H1 (cell line): Measurements from ENCODE around the gene MEX3D. TPM values are rescaled to one million over a fixed set of nuclear protein-coding genes. Genes with fewer than 3 reads are reported as not detected.

Source experiments
- CTCF ChIA-PET: fragments of 300-600 bp; sonication (Branson Sonifier 250); formaldehyde crosslinking; loops from one replicate; lab custom pipeline; 2021; ENCODE audit not compliant: partially characterized antibody; lab: Charles Lee
- POLR2A ChIA-PET: fragments of 300-600 bp; sonication (Branson Sonifier 250); formaldehyde crosslinking; loops from one replicate; lab custom pipeline; 2021; ENCODE audit warnings: inconsistent platforms; ENCODE audit not compliant: partially characterized antibody; lab: Charles Lee
- DNase-seq, 2 experiments: peaks; one replicate each; pipeline versions ENCODE4 v3.0.0 to v3.0.0-alpha.2; 2010 to 2022; ENCODE audit warnings: low spot score in 2 of 2, low read depth in 1 of 2, mixed read lengths in 1 of 2
- FAIRE-seq: peaks from 2 replicates; lab custom pipeline; 2011; peaks lifted over from hg19 to GRCh38; lab: Jason Lieb, UNC
- H2AFZ ChIP-seq: 2 replicates; pipeline ENCODE4 v1.8.1; 2012; ENCODE audit warnings: low read length, inconsistent platforms
- H2AK5ac ChIP-seq: 2 replicates; pipeline ENCODE4 v1.6.1; 2013; ENCODE audit warnings: low read depth, low read length
- H2BK120ac ChIP-seq: replicated peaks from 2 replicates; pipeline ENCODE3; 2013; ENCODE audit warnings: low read depth, low read length, inconsistent platforms
- H2BK12ac ChIP-seq: 2 replicates; pipeline ENCODE4 v1.6.1; 2013; ENCODE audit warnings: low read depth, low read length
- H2BK15ac ChIP-seq: 2 replicates; pipeline ENCODE4 v1.6.1; 2013; ENCODE audit warnings: low read length
- H2BK20ac ChIP-seq: 2 replicates; pipeline ENCODE4 v1.6.1; 2013; ENCODE audit warnings: low read length
- H2BK5ac ChIP-seq: 2 replicates; pipeline ENCODE4 v1.6.1; 2013; ENCODE audit warnings: low read depth, low read length
- H3K14ac ChIP-seq: 2 replicates; pipeline ENCODE4 v1.6.1; 2013; ENCODE audit warnings: inconsistent platforms; ENCODE audit not compliant: insufficient read length
- H3K18ac ChIP-seq: 2 replicates; pipeline ENCODE4 v1.6.1; 2013; ENCODE audit warnings: low read length; ENCODE audit errors: extremely low read depth
- H3K23ac ChIP-seq: 2 replicates; pipeline ENCODE4 v1.6.1; 2013; ENCODE audit warnings: inconsistent platforms; ENCODE audit not compliant: insufficient read length
- H3K23me2 ChIP-seq: 2 replicates; pipeline ENCODE4 v1.6.1; 2013; ENCODE audit warnings: low read depth, low read length
- H3K27ac ChIP-seq: 2 replicates; pipeline ENCODE4 v1.6.1; 2011; ENCODE audit warnings: low read depth, low read length, inconsistent platforms
- H3K27me3 ChIP-seq, 4 experiments: replicated peaks in 1 of 4; 1 replicate in 1 of 4; 2 replicates in 3 of 4; pipeline versions ENCODE4 v1.6.1 to v1.8.1; 2011 to 2013; ENCODE audit warnings: low read length in 3 of 4, mild to moderate bottlenecking in 3 of 4, inconsistent platforms in 2 of 4, mixed read lengths in 2 of 4, moderate library complexity in 1 of 4; ENCODE audit not compliant: control insufficient read depth in 3 of 4, insufficient read depth in 3 of 4; ENCODE audit errors: extremely low read depth in 1 of 4
- H3K36me3 ChIP-seq, 4 experiments: 2 replicates each; pipeline versions ENCODE4 v1.6.1 to v1.8.1; 2011 to 2013; ENCODE audit warnings: mild to moderate bottlenecking in 4 of 4, low read length in 3 of 4, moderate library complexity in 2 of 4, control low read depth in 1 of 4, inconsistent platforms in 1 of 4; ENCODE audit not compliant: insufficient read depth in 4 of 4, control insufficient read depth in 2 of 4
- H3K4ac ChIP-seq: replicated peaks from 2 replicates; pipeline ENCODE3; 2013; ENCODE audit warnings: low read length, low read depth, mixed read lengths, inconsistent platforms; ENCODE audit not compliant: insufficient read length
- H3K4me1 ChIP-seq, 4 experiments: replicated peaks in 1 of 4; 1 replicate in 1 of 4; 2 replicates in 3 of 4; pipeline versions ENCODE4 v1.6.1 to v1.8.1; 2011 to 2013; ENCODE audit warnings: low read length in 3 of 4, inconsistent platforms in 2 of 4, mixed read lengths in 1 of 4; ENCODE audit not compliant: insufficient read depth in 4 of 4, control insufficient read depth in 3 of 4
- H3K4me2 ChIP-seq, 2 experiments: 2 replicates each; pipeline versions ENCODE4 v1.6.1 to v1.8.1; 2011 to 2013; ENCODE audit warnings: low read depth in 2 of 2, low read length in 2 of 2, control low read depth in 1 of 2, inconsistent platforms in 1 of 2, mild to moderate bottlenecking in 1 of 2; ENCODE audit not compliant: insufficient read depth in 1 of 2
- H3K4me3 ChIP-seq, 4 experiments: fragments of 200-600, 300-600 bp in 1 of 4; sonication (generic), shearing (Covaris generic), sonication (Bioruptor Twin) in 1 of 4; 2 replicates each; pipeline versions ENCODE4 v1.5.1 to v1.8.1; 2011 to 2016; ENCODE audit warnings: low read length in 4 of 4, low read depth in 3 of 4, control low read depth in 2 of 4, inconsistent platforms in 2 of 4, mild to moderate bottlenecking in 2 of 4, mixed read lengths in 1 of 4, moderate library complexity in 1 of 4; ENCODE audit not compliant: insufficient read depth in 2 of 4; ENCODE audit errors: extremely low read depth in 1 of 4
- H3K56ac ChIP-seq: replicated peaks from 2 replicates; pipeline ENCODE3; 2013; ENCODE audit warnings: low read depth, mild to moderate bottlenecking, mixed read lengths, low read length, inconsistent platforms; ENCODE audit not compliant: insufficient read length
- H3K79me1 ChIP-seq: 2 replicates; pipeline ENCODE4 v1.6.1; 2013; ENCODE audit warnings: low read depth, low read length, control low read depth
- H3K79me2 ChIP-seq, 2 experiments: 2 replicates each; pipeline versions ENCODE4 v1.6.1 to v1.8.1; 2012 to 2013; ENCODE audit warnings: low read length in 2 of 2, mild to moderate bottlenecking in 2 of 2, inconsistent platforms in 1 of 2; ENCODE audit not compliant: insufficient read depth in 2 of 2, control insufficient read depth in 1 of 2
- H3K9ac ChIP-seq, 4 experiments: replicated peaks in 1 of 4; 1 replicate in 1 of 4; 2 replicates in 3 of 4; pipeline versions ENCODE4 v1.6.1 to v1.8.1; 2011 to 2013; ENCODE audit warnings: low read depth in 3 of 4, low read length in 3 of 4, control low read depth in 2 of 4, mild to moderate bottlenecking in 2 of 4, moderate library complexity in 2 of 4, inconsistent platforms in 1 of 4; ENCODE audit errors: extremely low read depth in 1 of 4
- H3K9me3 ChIP-seq, 2 experiments: 2 replicates each; pipeline versions ENCODE4 v1.6.1 to v1.8.1; 2012 to 2013; ENCODE audit warnings: mild to moderate bottlenecking in 2 of 2, moderate library complexity in 2 of 2, control low read depth in 1 of 2, inconsistent platforms in 1 of 2, low read depth in 1 of 2, low read length in 1 of 2, mixed read lengths in 1 of 2; ENCODE audit not compliant: insufficient read depth in 2 of 2
- H4K20me1 ChIP-seq, 2 experiments: replicated peaks in 1 of 2; 2 replicates each; pipeline versions ENCODE3 to v1.8.1; 2011 to 2013; ENCODE audit warnings: inconsistent platforms in 2 of 2, low read length in 2 of 2, mild to moderate bottlenecking in 1 of 2; ENCODE audit not compliant: insufficient read depth in 2 of 2, control insufficient read depth in 1 of 2
- H4K5ac ChIP-seq: 2 replicates; pipeline ENCODE4 v1.6.1; 2013; ENCODE audit warnings: low read length, low read depth, mixed read lengths, inconsistent platforms; ENCODE audit not compliant: insufficient read length
- H4K8ac ChIP-seq: 2 replicates; pipeline ENCODE4 v1.8.0; 2013; ENCODE audit warnings: mild to moderate bottlenecking, moderate library complexity, low read length, inconsistent platforms; ENCODE audit not compliant: insufficient read depth; ENCODE audit errors: extremely low read depth
- H4K91ac ChIP-seq: replicated peaks from 2 replicates; pipeline ENCODE3; 2013; ENCODE audit warnings: low read length, mixed read lengths, inconsistent platforms; ENCODE audit not compliant: insufficient read length
- EGR1 ChIP-seq: IDR thresholded peaks from 2 replicates; pipeline ENCODE4 v1.6.1; 2011; ENCODE audit warnings: low read depth, low read length, borderline replicate concordance
- RAD21 ChIP-seq, 2 experiments: IDR thresholded peaks in 1 of 2; conservative IDR thresholded peaks in 1 of 2; 2 replicates each; pipeline ENCODE4 v1.6.1; 2011; ENCODE audit warnings: low read depth in 2 of 2, low read length in 2 of 2, improper control_type of control experiment in 1 of 2, inconsistent platforms in 1 of 2, mild to moderate bottlenecking in 1 of 2, moderate library complexity in 1 of 2
- RXRA ChIP-seq: IDR thresholded peaks from 2 replicates; pipeline ENCODE4 v1.6.1; 2011; ENCODE audit warnings: low read depth, mild to moderate bottlenecking, low read length, moderate library complexity; ENCODE audit not compliant: insufficient read depth
- SRF ChIP-seq: IDR thresholded peaks from 2 replicates; pipeline ENCODE4 v1.6.1; 2011; ENCODE audit warnings: mild to moderate bottlenecking, low read depth, low read length, moderate library complexity
- WGBS, 2 experiments: shearing (Covaris generic) in 1 of 2; methylation state at CpG; one replicate each; pipeline versions ENCODE4 v1.1.6 to v1.1.7; 2013 to 2015; ENCODE audit warnings: low lambda C conversion rate in 2 of 2, mixed read lengths in 2 of 2, inconsistent platforms in 1 of 2, low coverage in 1 of 2, missing lambda C conversion rate in 1 of 2; ENCODE audit not compliant: insufficient replicate concordance in 2 of 2, insufficient coverage in 1 of 2, insufficient read length in 1 of 2; ENCODE audit errors: extremely low coverage in 1 of 2, missing lambda C conversion rate in 1 of 2; 5-methylcytosine and 5-hydroxymethylcytosine counted together
- polyA plus RNA-seq, 7 experiments: library from polyadenylated mRNA; depleted of rRNA in 3 of 7; stranded (reverse) in 5 of 7; unstranded in 2 of 7; fragments of >200 nt in 5 of 7; fragments of 200-250 nt in 2 of 7; gene quantifications; 1 replicate in 5 of 7; 2 replicates in 1 of 7; 4 replicates in 1 of 7; pipeline versions ENCODE4 v1.2.1 to v1.2.3, GENCODE V29; 2011 to 2013; ENCODE audit warnings: missing spikeins in 2 of 7, mixed read lengths in 2 of 7
- total RNA-seq: library from RNA; stranded (reverse); fragmentation: NEBNext Ultra II Directional; extraction: Animal tissue kit (Norgen Biotek cat#: 25700); gene quantifications from 2 replicates; pipeline ENCODE4 v1.2.1, GENCODE V29; 2021

MEX3D gene
- total and polyA plus RNA-seq, 2 of the 8 experiments (the other 6 are each of a cell fraction or from before 2014, with no cell fraction given): 20.8 to 78.8 TPM

- no peak overlapping the region for H4K5ac ChIP-seq
- H3K9me3 ChIP-seq: no peaks in the 10 kb centered on the region
- no peak overlapping the region for H3K56ac ChIP-seq
- ChIA-PET POLR2A (interaction anchor here (2.7 kb wide), 1 partner anchor 70 kb away, joined by 7 read pairs; the partner anchor contains the start of gene MBD3), CTCF (interaction anchor here (0.7 to 1.0 kb wide), 3 partner anchors 25 to 131 kb away, joined by 3 read pairs; no protein-coding TSS in a partner anchor)
- H3K27ac ChIP-seq: no peak overlapping the region
- H3K4me2 ChIP-seq: no peak overlapping the region
- no peak overlapping the region for H3K23ac ChIP-seq
- no peak for FAIRE-seq
- H3K79me2 ChIP-seq: no peaks in the 10 kb centered on the region
- no peak for DNase-seq
- H2BK120ac ChIP-seq: no peak overlapping the region
- H2AFZ ChIP-seq: no peak overlapping the region
- no peak overlapping the region for H2AK5ac ChIP-seq
- no peak for TF ChIP-seq RAD21 (IDR thresholded peaks at IDR 0.05 in 1 of 2, conservative IDR thresholded peaks at IDR 0.05 in 1 of 2; ENCODE audit: low read depth in 2 of 2, low read length in 2 of 2)
- TF ChIP-seq SRF: no peak
- TF ChIP-seq RXRA: no peak
- TF ChIP-seq EGR1: no peak
- peaks cover 8% of the 10 kb centered on the region; the same call in 1 of the 2 replicates for H3K23me2 ChIP-seq
- peaks cover 0 to 3% (median 1%) of the 10 kb centered on the region in 4 experiments; a peak in 3 of 7 replicates for H3K4me1 ChIP-seq
- no peak overlapping the region for H3K9ac ChIP-seq
- 85% methylated on average over 9 of the region's 10 CpGs; no CpG with 5 or more reads in 1 of the 2 experiments for WGBS, 2 experiments
- H3K36me3 ChIP-seq: no peaks in the 10 kb centered on the region; a peak in 1 of 8 replicates
- H3K79me1 ChIP-seq: no peaks in the 10 kb centered on the region
- H4K91ac ChIP-seq: no peak overlapping the region
- no peak overlapping the region for H2BK12ac ChIP-seq
- H3K4me3 ChIP-seq: no peak overlapping the region
- peaks cover 8 to 14% of the 10 kb centered on the region in 2 experiments for H4K20me1 ChIP-seq
- H3K4ac ChIP-seq: no peak overlapping the region
- no peak overlapping the region for H2BK5ac ChIP-seq
- peaks cover 19 to 36% (median 31%) of the 10 kb centered on the region in 4 experiments for H3K27me3 ChIP-seq
- no peak overlapping the region for H3K18ac ChIP-seq
- no peak overlapping the region for H3K14ac ChIP-seq
- no peak overlapping the region for H4K8ac ChIP-seq
- no peak overlapping the region for H2BK15ac ChIP-seq
- no peak overlapping the region for H2BK20ac ChIP-seq
Observed at GRCh38 chr19:1522061-1522460, 46.1 kb downstream of the MEX3D start.
